Thyroid gland (tissue), 4 donors: ENCODE data around the gene L3MBTL2. TPM values are rescaled to one million over a fixed set of nuclear protein-coding genes. Genes with fewer than 3 reads are reported as not detected.

ENCODE experiments used
- DNase-seq, 2 donors: peaks; one replicate each; pipeline ENCODE4 v3.0.0-alpha.2; 2019
- H3K27ac ChIP-seq, 3 donors: fragments of 200-600 bp; sonication (generic); 1 replicate in 2 of 3; 2 replicates in 1 of 3; pipeline ENCODE4 v1.5.1; 2016 to 2019; ENCODE audit warnings: mild to moderate bottlenecking in 1 of 3, moderate library complexity in 1 of 3
- H3K27me3 ChIP-seq: fragments of 200-600 bp; sonication (generic); one replicate; pipeline ENCODE4 v1.5.1; 2019
- H3K36me3 ChIP-seq, 2 donors: fragments of 200-600 bp; sonication (generic); one replicate each; pipeline ENCODE4 v1.5.1; 2016 to 2019
- H3K4me1 ChIP-seq, 2 donors: fragments of 200-600 bp; sonication (generic); one replicate each; pipeline ENCODE4 v1.5.1; 2017 to 2019
- H3K4me3 ChIP-seq, 3 donors: fragments of 200-600 bp; sonication (generic); replicated peaks in 1 of 3; 1 replicate in 2 of 3; 2 replicates in 1 of 3; pipeline ENCODE4 v1.5.1; 2016; ENCODE audit warnings: mild to moderate bottlenecking in 1 of 3
- H3K9me3 ChIP-seq: fragments of 200-600 bp; sonication (generic); one replicate; pipeline ENCODE4 v1.5.1; 2017
- POLR2A ChIP-seq, 2 donors: fragments of 450-650 bp; IDR thresholded peaks; one replicate each; pipeline ENCODE4 v1.6.1; 2017; ENCODE audit warnings: antibody characterized with exemption in 2 of 2, mild to moderate bottlenecking in 2 of 2, moderate library complexity in 1 of 2
- WGBS, 2 donors: methylation state at CpG; one replicate each; pipeline ENCODE4 v1.1.5; 2017; 5-methylcytosine and 5-hydroxymethylcytosine counted together
- intact Hi-C: fragments of 100-400 bp; cut with DNase I; formaldehyde crosslinking; loops from one replicate; pipeline ENCODE4 v1.15.1; 2023
- total RNA-seq, 4 donors: library from RNA; depleted of rRNA; stranded (reverse); fragments of >200 nt; gene quantifications; one replicate each; pipeline ENCODE4 v1.2.3, GENCODE V29; 2016
- TF ChIP-seq, protein P1 (sequence below), 6 experiments: fragments of 200-600 bp in 3 of 6; fragments of 450-650 bp in 3 of 6; sonication (generic) in 3 of 6; IDR thresholded peaks; one replicate each; pipeline ENCODE4 v1.5.1; 2016 to 2019; ENCODE audit warnings: antibody characterized with exemption in 6 of 6, mild to moderate bottlenecking in 2 of 6, inconsistent platforms in 1 of 6, moderate library complexity in 1 of 6

L3MBTL2 gene
- total RNA-seq, 4 donors from 2014 or later, result 17.2 to 29.2 (median 20.7) TPM

DNA sequence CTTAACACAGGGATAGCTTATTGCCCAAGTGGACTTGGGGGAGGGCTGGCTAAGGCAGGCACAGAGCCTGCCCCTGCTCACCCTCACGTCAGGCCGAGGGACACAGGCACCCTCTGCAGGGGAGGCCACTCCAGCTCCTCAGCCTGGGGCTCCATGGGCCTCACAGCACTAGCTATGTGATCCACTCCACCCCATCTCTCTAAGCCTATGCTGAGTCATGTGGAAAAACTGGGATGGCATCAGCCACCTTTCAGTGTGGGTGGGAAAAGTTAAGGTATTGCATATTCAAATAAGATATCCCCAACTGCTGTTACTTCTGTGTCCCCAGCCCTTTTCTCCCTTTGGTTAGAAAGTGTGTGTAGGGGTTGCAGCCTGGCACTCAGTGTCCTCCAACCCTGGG, 58.6 kb downstream of the L3MBTL2 start:
- Histone ChIP-seq H3K27me3 (no peaks in the 10 kb centered on the region), H3K4me3 (no peak overlapping the region), H3K9me3 (no peaks in the 10 kb centered on the region), H3K4me1 (no peaks in the 10 kb centered on the region), H3K36me3 (peaks cover 64 to 72% of the 10 kb centered on the region in 2 donors), H3K27ac (no peak overlapping the region)
- no peak for DNase-seq
- WGBS, 2 donors, result 86 to 92% methylated on average over 2 of the region's 2 CpGs
- TF ChIP-seq, protein P1, sequence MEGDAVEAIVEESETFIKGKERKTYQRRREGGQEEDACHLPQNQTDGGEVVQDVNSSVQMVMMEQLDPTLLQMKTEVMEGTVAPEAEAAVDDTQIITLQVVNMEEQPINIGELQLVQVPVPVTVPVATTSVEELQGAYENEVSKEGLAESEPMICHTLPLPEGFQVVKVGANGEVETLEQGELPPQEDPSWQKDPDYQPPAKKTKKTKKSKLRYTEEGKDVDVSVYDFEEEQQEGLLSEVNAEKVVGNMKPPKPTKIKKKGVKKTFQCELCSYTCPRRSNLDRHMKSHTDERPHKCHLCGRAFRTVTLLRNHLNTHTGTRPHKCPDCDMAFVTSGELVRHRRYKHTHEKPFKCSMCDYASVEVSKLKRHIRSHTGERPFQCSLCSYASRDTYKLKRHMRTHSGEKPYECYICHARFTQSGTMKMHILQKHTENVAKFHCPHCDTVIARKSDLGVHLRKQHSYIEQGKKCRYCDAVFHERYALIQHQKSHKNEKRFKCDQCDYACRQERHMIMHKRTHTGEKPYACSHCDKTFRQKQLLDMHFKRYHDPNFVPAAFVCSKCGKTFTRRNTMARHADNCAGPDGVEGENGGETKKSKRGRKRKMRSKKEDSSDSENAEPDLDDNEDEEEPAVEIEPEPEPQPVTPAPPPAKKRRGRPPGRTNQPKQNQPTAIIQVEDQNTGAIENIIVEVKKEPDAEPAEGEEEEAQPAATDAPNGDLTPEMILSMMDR (IDR thresholded peaks at IDR 0.05), result no peak
- TF ChIP-seq POLR2A (IDR thresholded peaks at IDR 0.05), result no peak
- intact Hi-C loops, result no loop called here

DNA sequence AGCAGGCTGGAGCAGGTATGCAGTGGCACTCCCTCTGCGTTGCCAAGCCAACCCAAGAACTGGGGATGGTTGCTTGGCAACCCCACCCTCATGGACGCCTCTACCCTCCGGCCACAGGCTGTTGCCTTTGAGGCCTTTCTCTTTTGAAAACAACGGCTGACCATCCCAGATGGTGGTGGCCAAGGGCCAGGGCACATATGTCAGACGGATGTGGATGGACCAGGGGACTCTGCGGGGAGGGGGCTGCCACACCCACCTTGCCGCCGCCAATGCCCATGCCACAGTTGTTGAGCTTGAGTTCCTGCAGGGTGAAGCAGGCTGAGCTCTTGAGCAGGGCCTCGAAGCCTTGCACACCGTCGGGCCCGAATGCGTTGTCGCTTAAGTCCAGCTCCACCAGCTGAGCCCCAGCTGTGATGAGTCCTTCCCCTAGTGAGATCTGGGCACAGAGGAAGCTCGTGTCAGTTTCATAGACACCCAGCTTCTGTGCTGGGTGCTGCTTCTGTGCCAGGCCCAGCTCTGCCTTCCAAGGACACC, 59.4 kb downstream of the L3MBTL2 start:
- H3K4me3 ChIP-seq, result no peak overlapping the region
- no peaks in the 10 kb centered on the region for H3K9me3 ChIP-seq
- intact Hi-C loops, result no loop called here
- H3K27ac ChIP-seq, result no peak overlapping the region
- TF ChIP-seq, protein P1 (IDR thresholded peaks at IDR 0.05), result no peak
- no peak for TF ChIP-seq POLR2A (IDR thresholded peaks at IDR 0.05)
- DNase-seq, result no peak
- no peaks in the 10 kb centered on the region for H3K27me3 ChIP-seq
- H3K4me1 ChIP-seq, result no peaks in the 10 kb centered on the region
- WGBS, 2 donors, result 94 to 96% methylated on average over 9 to 15 of the region's 15 CpGs
- H3K36me3 ChIP-seq, result peaks cover 66 to 75% of the 10 kb centered on the region in 2 donors

DNA sequence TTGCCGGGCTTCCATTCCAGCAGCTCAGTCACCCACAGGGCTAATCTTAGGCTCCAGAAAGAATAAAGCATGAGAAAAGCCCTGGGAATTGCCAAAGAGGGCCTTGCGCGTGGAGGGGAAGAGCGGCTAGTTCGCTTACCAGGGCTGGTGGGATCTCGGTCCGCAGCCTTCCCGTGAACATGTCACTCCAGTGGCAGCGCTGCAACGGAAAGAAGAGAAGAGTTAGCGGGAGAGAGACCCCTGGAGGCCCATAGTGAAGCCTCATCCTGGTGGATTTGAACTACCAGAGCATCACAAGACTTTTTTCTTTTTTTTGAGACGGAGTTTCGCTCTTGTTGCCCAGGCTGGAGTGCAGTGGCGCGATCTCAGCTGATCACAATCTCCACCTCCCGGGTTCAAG, 62.8 kb downstream of the L3MBTL2 start:
- Histone ChIP-seq H3K27ac (no peak overlapping the region), H3K4me1 (no peaks in the 10 kb centered on the region), H3K36me3 (peaks cover 55 to 64% of the 10 kb centered on the region in 2 donors), H3K9me3 (no peaks in the 10 kb centered on the region), H3K27me3 (no peaks in the 10 kb centered on the region), H3K4me3 (no peak overlapping the region)
- WGBS, 2 donors, result 96 to 97% methylated on average over 16 of the region's 16 CpGs
- TF ChIP-seq, protein P1 (IDR thresholded peaks at IDR 0.05), result no peak
- TF ChIP-seq POLR2A (IDR thresholded peaks at IDR 0.05), result no peak
- no peak for DNase-seq
- intact Hi-C loops, result no loop called here

DNA sequence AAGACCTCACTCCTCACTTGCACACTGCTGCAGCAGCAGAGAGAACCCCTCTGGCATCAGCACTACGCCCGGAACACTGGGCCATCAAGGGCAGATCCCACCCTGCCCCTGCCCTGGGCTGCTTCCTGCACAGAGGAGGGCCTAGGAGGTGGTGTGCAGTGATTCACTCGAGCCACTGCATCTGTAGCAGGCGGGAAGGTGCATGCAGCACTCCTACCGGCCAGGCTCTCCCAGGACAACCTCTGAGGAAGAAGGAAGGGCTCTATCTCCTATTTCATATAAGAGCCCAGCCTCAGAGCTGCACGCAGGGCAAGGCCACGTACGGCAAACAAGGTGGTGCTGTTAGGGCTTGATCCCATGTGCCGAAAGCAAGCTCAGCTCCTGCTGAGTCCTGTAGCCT, 66.7 kb downstream of the L3MBTL2 start:
- H3K9me3 ChIP-seq, result no peaks in the 10 kb centered on the region
- no peak overlapping the region for H3K4me3 ChIP-seq
- no peaks in the 10 kb centered on the region for H3K27me3 ChIP-seq
- no peaks in the 10 kb centered on the region for H3K4me1 ChIP-seq
- no peak for TF ChIP-seq POLR2A (IDR thresholded peaks at IDR 0.05)
- TF ChIP-seq, protein P1 (IDR thresholded peaks at IDR 0.05), result no peak
- 90 to 93% methylated on average over 7 to 9 of the region's 9 CpGs for WGBS, 2 donors
- intact Hi-C loops, result no loop called here
- no peak overlapping the region for H3K27ac ChIP-seq
- no peak for DNase-seq
- H3K36me3 ChIP-seq, result peaks cover 50 to 56% of the 10 kb centered on the region in 2 donors

DNA sequence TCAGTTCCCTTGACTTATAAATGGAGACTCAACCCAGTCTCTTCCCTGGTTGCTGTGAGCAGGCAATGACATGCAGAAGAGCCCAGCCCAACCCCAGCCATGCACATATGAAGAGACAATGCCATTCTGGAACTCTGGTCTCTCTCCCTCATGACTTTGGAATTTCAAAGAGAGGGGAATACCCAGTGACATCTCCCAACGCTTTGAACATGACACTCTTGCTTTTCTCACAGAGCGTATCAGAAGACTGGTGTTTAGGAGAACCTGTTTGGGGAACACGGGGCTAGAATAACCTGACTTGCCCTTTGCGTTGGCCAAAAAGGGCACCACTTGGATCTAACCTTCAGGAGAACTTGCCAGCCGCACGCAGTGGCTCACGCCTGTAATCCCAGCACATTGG, 68.0 kb downstream of the L3MBTL2 start:
- DNase-seq, result no peak
- no peak for TF ChIP-seq POLR2A (IDR thresholded peaks at IDR 0.05)
- TF ChIP-seq, protein P1 (IDR thresholded peaks at IDR 0.05), result no peak
- Histone ChIP-seq H3K4me3 (no peak overlapping the region), H3K36me3 (peaks cover 45 to 49% of the 10 kb centered on the region in 2 donors), H3K27ac (no peak overlapping the region), H3K4me1 (no peaks in the 10 kb centered on the region), H3K27me3 (no peaks in the 10 kb centered on the region), H3K9me3 (no peaks in the 10 kb centered on the region)
- intact Hi-C loops, result no loop called here
- 97 to 99% methylated on average over 7 of the region's 7 CpGs for WGBS, 2 donors
